Adrenal gland (tissue), 12 donors: Measurements from ENCODE around the gene ALCAM. TPM values are rescaled to one million over a fixed set of nuclear protein-coding genes. Genes with fewer than 3 reads are reported as not detected.

Source experiments
- DNase-seq, 7 donors: peaks; one replicate each; pipeline ENCODE4 v3.0.0-alpha.2; 2019 to 2020
- H3K27ac ChIP-seq, 5 donors: fragments of 200-600 bp; sonication (generic) in 4 of 5; 1 replicate in 3 of 5; 2 replicates in 2 of 5; pipeline versions ENCODE4 v1.5.1 to v1.8.0; 2016 to 2020; ENCODE audit warnings: mild to moderate bottlenecking in 1 of 5
- H3K27me3 ChIP-seq: fragments of 200-600 bp; 2 replicates; pipeline ENCODE4 v1.8.0; 2021
- H3K36me3 ChIP-seq, 2 donors: fragments of 200-600 bp; replicated peaks in 1 of 2; 1 replicate in 1 of 2; 2 replicates in 1 of 2; pipeline versions ENCODE4 v1.5.1 to v1.8.0; 2018 to 2022
- H3K4me1 ChIP-seq, 2 donors: fragments of 200-600 bp; replicated peaks in 1 of 2; 1 replicate in 1 of 2; 2 replicates in 1 of 2; pipeline versions ENCODE4 v1.5.1 to v1.8.0; 2018 to 2021
- H3K4me3 ChIP-seq, 4 donors: fragments of 200-600 bp; sonication (generic) in 3 of 4; one replicate each; pipeline ENCODE4 v1.5.1; 2016 to 2018
- H3K9me3 ChIP-seq, 3 donors: fragments of 200-600 bp; sonication (generic) in 1 of 3; replicated peaks in 1 of 3; 1 replicate in 2 of 3; 2 replicates in 1 of 3; pipeline versions ENCODE4 v1.5.1 to v1.8.0; 2016 to 2021
- CTCF ChIP-seq, 6 experiments: fragments of 450-650 bp in 4 of 6; fragments of 200-600 bp in 2 of 6; sonication (generic) in 1 of 6; IDR thresholded peaks; 1 replicate in 5 of 6; 2 replicates in 1 of 6; pipeline versions ENCODE4 v1.5.1 to v1.8.0; 2016 to 2021; ENCODE audit warnings: antibody characterized with exemption in 6 of 6, mild to moderate bottlenecking in 2 of 6, moderate library complexity in 1 of 6
- POLR2A ChIP-seq, 2 donors: fragments of 450-650 bp; IDR thresholded peaks; one replicate each; pipeline ENCODE4 v1.6.1; 2017; ENCODE audit warnings: antibody characterized with exemption in 2 of 2, mild to moderate bottlenecking in 2 of 2, moderate library complexity in 1 of 2
- WGBS, 4 donors: extraction: QIAGEN DNeasy Blood & Tissue Kit in 2 of 4; methylation state at CpG; one replicate each; pipeline versions ENCODE4 v1.1.5 to v1.1.7; 2013 to 2017; 5-methylcytosine and 5-hydroxymethylcytosine counted together
- intact Hi-C, 2 donors: fragments of 100-400 bp; cut with DNase I; formaldehyde crosslinking; loops; one replicate each; pipeline versions ENCODE4 v1.14.1 to v1.15.0; 2022 to 2023
- polyA plus RNA-seq, 3 donors: library from polyadenylated mRNA; stranded (reverse); fragments of 200-250 nt in 2 of 3; fragments of 350-450 nt in 1 of 3; fragmentation: Illumina TruSeq in 1 of 3; extraction: RNeasy Lipid Tissue Mini Kit (QIAGEN cat#74804) in 1 of 3; gene quantifications; one replicate each; pipeline ENCODE4 v1.2.3, GENCODE V29; 2013 to 2014
- total RNA-seq, 9 donors: library from RNA; depleted of rRNA in 4 of 9; stranded (reverse); fragments of >200 nt in 4 of 9; fragments of 120-200 nt in 1 of 9; fragmentation: NEBNext Ultra II Directional in 1 of 9; extraction: Animal tissue kit (Norgen Biotek cat#: 25700) in 1 of 9; gene quantifications; one replicate each; pipeline versions ENCODE4 v1.1.0 to v1.2.4, GENCODE V29; 2013 to 2023
- donor health status: healthy with polysubstance abuse.
- donor health status: Bipolar disorder and iron deficiency.
- donor health status: DM: yes; HTN: yes; CAD: no.
- donor health status: DM: no; HTN: no; CAD: no.
- donor health status: DM: no; HTN: no; CAD: no.
- donor health status: DM: yes; HTN: yes; CAD: no.

The ALCAM gene
- total and polyA plus RNA-seq, 12 donors = 9.1 to 64.1 (median 23.9) TPM

DNA sequence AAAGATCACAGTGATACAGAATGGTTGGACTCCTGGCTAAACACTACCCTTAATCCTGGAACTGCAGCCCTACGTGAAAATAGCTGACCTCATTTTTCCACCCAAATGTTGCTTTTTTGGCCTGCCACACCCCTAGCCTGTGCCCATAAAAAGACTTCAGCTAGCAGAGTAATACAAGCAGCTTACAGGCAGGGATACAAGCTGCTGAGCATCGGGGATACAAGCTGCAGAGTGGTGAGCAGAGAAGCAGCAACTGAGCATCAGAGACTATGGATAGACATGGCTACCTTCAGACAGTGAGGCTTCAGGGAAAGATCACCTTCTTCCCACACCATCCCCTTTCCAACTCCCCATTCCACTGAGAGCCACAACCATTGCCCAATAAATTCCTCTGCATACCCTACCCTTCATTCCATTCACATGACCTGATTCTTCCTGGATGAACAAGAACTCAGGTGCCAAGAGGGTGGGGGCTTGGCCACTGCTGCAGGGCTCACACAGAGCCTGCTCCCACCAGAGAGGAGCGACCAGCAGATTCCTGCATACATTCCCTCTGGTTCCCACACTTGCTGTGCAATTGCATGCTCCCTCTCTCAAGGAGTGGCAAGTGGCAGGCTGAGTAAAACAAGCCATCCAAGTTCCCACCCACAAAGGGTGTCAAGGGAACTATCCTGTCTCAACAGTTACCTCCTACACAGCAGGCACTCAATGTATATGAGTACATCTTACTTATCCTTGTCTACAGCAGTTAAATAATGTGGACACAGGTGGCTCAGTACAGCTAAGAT is 217.5 kb downstream of the ALCAM start:
- H3K36me3 ChIP-seq = no peaks in the 10 kb centered on the region
- intact Hi-C loops = no loop called here
- no peak for DNase-seq
- WGBS, 4 donors = 83 to 94% (median 85%) methylated on average over 2 to 3 of the region's 3 CpGs
- H3K27me3 ChIP-seq = no peaks in the 10 kb centered on the region
- no peaks in the 10 kb centered on the region for H3K9me3 ChIP-seq
- no peak overlapping the region for H3K4me3 ChIP-seq
- no peaks in the 10 kb centered on the region for H3K4me1 ChIP-seq
- H3K27ac ChIP-seq = no peak overlapping the region
- TF ChIP-seq POLR2A (IDR thresholded peaks at IDR 0.05) = no peak

DNA sequence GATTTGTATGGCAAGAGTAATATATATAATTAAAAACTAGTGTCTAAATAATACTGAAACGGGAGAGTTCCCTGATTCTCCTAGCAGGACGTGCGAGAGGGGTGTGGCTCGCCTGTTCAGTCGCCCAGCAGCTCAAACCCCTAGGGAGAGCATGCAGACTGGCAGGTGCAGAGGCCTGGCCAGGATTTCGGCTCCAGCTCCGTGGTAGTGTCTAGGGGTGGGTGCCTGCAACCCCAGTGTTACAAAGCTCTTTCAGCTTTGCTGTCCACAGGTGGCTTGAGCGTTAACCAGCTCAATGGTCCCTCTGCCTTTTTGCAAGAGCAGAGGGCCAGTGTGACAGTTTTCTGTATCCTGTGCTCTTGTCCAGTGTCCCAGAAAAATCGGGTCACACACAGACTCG is 226.6 kb downstream of the ALCAM start:
- no peaks in the 10 kb centered on the region for H3K36me3 ChIP-seq
- H3K27me3 ChIP-seq = no peaks in the 10 kb centered on the region
- intact Hi-C loops = no loop called here
- H3K4me1 ChIP-seq = no peaks in the 10 kb centered on the region
- WGBS, 4 donors = 86 to 92% (median 90%) methylated on average over 4 to 10 of the region's 10 CpGs
- H3K4me3 ChIP-seq = no peak overlapping the region
- no peak overlapping the region for H3K27ac ChIP-seq
- TF ChIP-seq POLR2A (IDR thresholded peaks at IDR 0.05) (no peak), CTCF (IDR thresholded peaks at IDR 0.05) (no peak)
- DNase-seq = no peak
- no peaks in the 10 kb centered on the region for H3K9me3 ChIP-seq

- 83 to 97% (median 88%) methylated on average over 1 of the region's 1 CpG for WGBS, 4 donors
- no peaks in the 10 kb centered on the region for H3K4me1 ChIP-seq
- no peaks in the 10 kb centered on the region for H3K27me3 ChIP-seq
- no peak for DNase-seq
- no peaks in the 10 kb centered on the region for H3K36me3 ChIP-seq
- TF ChIP-seq CTCF (IDR thresholded peaks at IDR 0.05) (no peak), POLR2A (IDR thresholded peaks at IDR 0.05) (no peak)
- intact Hi-C loops = no loop called here
- no peaks in the 10 kb centered on the region for H3K9me3 ChIP-seq
- H3K27ac ChIP-seq = no peak overlapping the region
- no peak overlapping the region for H3K4me3 ChIP-seq
Measured at GRCh38 chr3:105594219-105594618, 227.5 kb downstream of the ALCAM start.

- intact Hi-C loops = no loop called here
- no peaks in the 10 kb centered on the region for H3K9me3 ChIP-seq
- H3K27me3 ChIP-seq = no peaks in the 10 kb centered on the region
- no peaks in the 10 kb centered on the region for H3K4me1 ChIP-seq
- 64 to 77% (median 74%) methylated on average over 3 of the region's 3 CpGs for WGBS, 4 donors
- H3K4me3 ChIP-seq = no peak overlapping the region
- no peak overlapping the region for H3K27ac ChIP-seq
- no peaks in the 10 kb centered on the region for H3K36me3 ChIP-seq
- DNase-seq = no peak
- no peak for TF ChIP-seq POLR2A (IDR thresholded peaks at IDR 0.05)
- no peak for TF ChIP-seq CTCF (IDR thresholded peaks at IDR 0.05)
Measured at GRCh38 chr3:105598042-105598796, 231.5 kb downstream of the ALCAM start.
